Osteoblast (primary cell): ENCODE data around the gene SAYSD1. TPM values are rescaled to one million over a fixed set of nuclear protein-coding genes. Genes with fewer than 3 reads are reported as not detected.

Source experiments
- DNase-seq: peaks from one replicate; pipeline ENCODE4 v3.0.0; 2011; ENCODE audit warnings: low spot score, mixed read lengths; ENCODE audit not compliant: insufficient read length; ENCODE audit errors: missing footprints
- H2AFZ ChIP-seq: 2 replicates; pipeline ENCODE4 v1.6.0; 2011; ENCODE audit warnings: mild to moderate bottlenecking, low read length
- H3K27ac ChIP-seq: 2 replicates; pipeline ENCODE4 v1.5.1; 2011; ENCODE audit warnings: mild to moderate bottlenecking, low read depth, low read length, moderate library complexity
- H3K27me3 ChIP-seq: 2 replicates; pipeline ENCODE4 v1.6.0; 2012; ENCODE audit warnings: mild to moderate bottlenecking, control low read depth, inconsistent platforms, low read length, moderate library complexity; ENCODE audit not compliant: insufficient read depth
- H3K36me3 ChIP-seq: 2 replicates; pipeline ENCODE4 v1.5.1; 2011; ENCODE audit warnings: mild to moderate bottlenecking, low read length, control low read depth, moderate library complexity; ENCODE audit not compliant: insufficient read depth
- H3K4me1 ChIP-seq: 2 replicates; pipeline ENCODE4 v1.5.1; 2011; ENCODE audit warnings: mild to moderate bottlenecking, low read length, control low read depth, moderate library complexity; ENCODE audit not compliant: insufficient read depth
- H3K4me2 ChIP-seq: 2 replicates; pipeline ENCODE4 v1.6.0; 2011; ENCODE audit warnings: mild to moderate bottlenecking, low read length; ENCODE audit not compliant: insufficient read depth
- H3K4me3 ChIP-seq: fragments of 200-600 bp; sonication (generic); 3 replicates; pipeline ENCODE4 v1.5.1; 2012; ENCODE audit warnings: mild to moderate bottlenecking, low read length, inconsistent platforms; ENCODE audit not compliant: insufficient read depth
- H3K79me2 ChIP-seq: 2 replicates; pipeline ENCODE4 v1.6.0; 2012; ENCODE audit warnings: mild to moderate bottlenecking, low read length, control low read depth, inconsistent platforms; ENCODE audit not compliant: insufficient read depth
- H3K9me3 ChIP-seq: 2 replicates; pipeline ENCODE4 v1.5.1; 2011; ENCODE audit warnings: low read depth, low read length, control low read depth
- H4K20me1 ChIP-seq: 2 replicates; pipeline ENCODE4 v1.6.0; 2012; ENCODE audit warnings: mild to moderate bottlenecking, low read length, control low read depth; ENCODE audit not compliant: insufficient read depth
- CTCF ChIP-seq: IDR thresholded peaks from 2 replicates; pipeline ENCODE4 v1.5.1; 2011; ENCODE audit warnings: mild to moderate bottlenecking, low read depth, low read length, moderate library complexity; ENCODE audit errors: extremely low read depth
- total RNA-seq: library from RNA; depleted of rRNA; stranded (reverse); fragments of >200 nt; gene quantifications from 2 replicates; pipeline ENCODE4 v1.2.3, GENCODE V29; 2012

The SAYSD1 gene
- total RNA-seq, 1 donor = 31.1 TPM

GRCh38 chr6:39108041-39108839, 6.7 kb downstream of the SAYSD1 start:
- Histone ChIP-seq H3K4me3 (no peak overlapping the region), H3K4me2 (no peak overlapping the region), H2AFZ (no peak overlapping the region), H4K20me1 (peaks cover 9% of the 10 kb centered on the region), H3K79me2 (no peaks in the 10 kb centered on the region), H3K36me3 (peaks cover 2% of the 10 kb centered on the region), H3K4me1 (no peaks in the 10 kb centered on the region), H3K27ac (no peak overlapping the region), H3K27me3 (no peaks in the 10 kb centered on the region), H3K9me3 (no peaks in the 10 kb centered on the region)
- TF ChIP-seq CTCF = no peak
- DNase-seq = no peak

GRCh38 chr6:39107641-39108040, 7.3 kb downstream of the SAYSD1 start:
- peaks cover 9% of the 10 kb centered on the region for H4K20me1 ChIP-seq
- H3K4me3 ChIP-seq = no peak overlapping the region
- peaks cover 2% of the 10 kb centered on the region for H3K36me3 ChIP-seq
- H3K27ac ChIP-seq = no peak overlapping the region
- no peaks in the 10 kb centered on the region for H3K79me2 ChIP-seq
- no peaks in the 10 kb centered on the region for H3K27me3 ChIP-seq
- H3K4me2 ChIP-seq = no peak overlapping the region
- TF ChIP-seq CTCF = no peak
- H3K4me1 ChIP-seq = peaks cover 3% of the 10 kb centered on the region
- no peak overlapping the region for H2AFZ ChIP-seq
- no peak for DNase-seq
- no peaks in the 10 kb centered on the region for H3K9me3 ChIP-seq

- Histone ChIP-seq H3K4me3 (no peak overlapping the region), H3K9me3 (no peaks in the 10 kb centered on the region), H3K27me3 (no peaks in the 10 kb centered on the region), H3K36me3 (peaks cover 2% of the 10 kb centered on the region), H2AFZ (no peak overlapping the region), H3K4me2 (no peak overlapping the region), H3K79me2 (no peaks in the 10 kb centered on the region), H3K4me1 (peaks cover 9% of the 10 kb centered on the region), H3K27ac (no peak overlapping the region), H4K20me1 (peaks cover 9% of the 10 kb centered on the region)
- DNase-seq = no peak
- no peak for TF ChIP-seq CTCF
Observed at GRCh38 chr6:39107034-39107433, 8.0 kb downstream of the SAYSD1 start.

- Histone ChIP-seq H3K4me2 (no peak overlapping the region), H3K79me2 (no peaks in the 10 kb centered on the region), H3K27me3 (no peaks in the 10 kb centered on the region), H4K20me1 (peaks cover 9% of the 10 kb centered on the region), H3K4me3 (no peak overlapping the region), H3K9me3 (no peaks in the 10 kb centered on the region), H3K27ac (no peak overlapping the region), H3K4me1 (peaks cover 14% of the 10 kb centered on the region), H2AFZ (no peak overlapping the region), H3K36me3 (peaks cover 2% of the 10 kb centered on the region)
- DNase-seq = no peak
- TF ChIP-seq CTCF = no peak
Observed at GRCh38 chr6:39104528-39104927, 10.5 kb downstream of the SAYSD1 start.
